Stomach (tissue), 9 donors: ENCODE data around the gene ACOT7. TPM values are rescaled to one million over a fixed set of nuclear protein-coding genes. Genes with fewer than 3 reads are reported as not detected.
"Not testable (repeated sequence)": the region's sequence is repeated elsewhere in the genome, so short reads cannot be mapped to it uniquely, and the experiment has no call there.

Experiments
- DNase-seq, 2 donors: peaks; one replicate each; pipeline versions ENCODE4 v3.0.0 to v3.0.0-alpha.2; 2013 to 2019
- H3K27ac ChIP-seq, 5 donors: fragments of 200-600 bp in 4 of 5; sonication (generic) in 4 of 5; one replicate each; pipeline ENCODE4 v1.5.1; 2013 to 2019; ENCODE audit warnings: mild to moderate bottlenecking in 1 of 5, moderate library complexity in 1 of 5
- H3K27me3 ChIP-seq, 3 donors: fragments of 200-600 bp; sonication (generic); one replicate each; pipeline ENCODE4 v1.5.1; 2017 to 2019; ENCODE audit warnings: mixed run types in 1 of 3
- H3K36me3 ChIP-seq, 4 donors: fragments of 200-600 bp; sonication (generic); 1 replicate in 3 of 4; 2 replicates in 1 of 4; pipeline ENCODE4 v1.5.1; 2016 to 2019
- H3K4me1 ChIP-seq, 4 donors: fragments of 200-600 bp; sonication (generic); one replicate each; pipeline ENCODE4 v1.5.1; 2016 to 2019
- H3K4me3 ChIP-seq, 4 donors: fragments of 200-600 bp; sonication (generic) in 3 of 4; one replicate each; pipeline ENCODE4 v1.5.1; 2016 to 2019; ENCODE audit warnings: mild to moderate bottlenecking in 1 of 4
- H3K9me3 ChIP-seq, 4 donors: fragments of 200-600 bp; sonication (generic); one replicate each; pipeline ENCODE4 v1.5.1; 2016 to 2019
- EP300 ChIP-seq: sonication (generic); formaldehyde crosslinking; IDR thresholded peaks from one replicate; pipeline ENCODE4 v1.6.1; 2017; ENCODE audit warnings: antibody characterized with exemption
- POLR2A ChIP-seq, 4 donors: fragments of 450-650 bp; IDR thresholded peaks; one replicate each; pipeline ENCODE4 v1.6.1; 2016; ENCODE audit warnings: antibody characterized with exemption in 4 of 4, control low read depth in 2 of 4, mild to moderate bottlenecking in 1 of 4, moderate library complexity in 1 of 4
- POLR2AphosphoS5 ChIP-seq, 3 donors: sonication (generic); formaldehyde crosslinking; IDR thresholded peaks; one replicate each; pipeline ENCODE4 v1.6.1; 2016; ENCODE audit warnings: antibody characterized with exemption in 3 of 3
- WGBS, 5 donors: extraction: QIAGEN DNeasy Blood & Tissue Kit in 3 of 5; methylation state at CpG; one replicate each; pipeline versions ENCODE4 v1.1.5 to v1.1.7; 2013 to 2018; 5-methylcytosine and 5-hydroxymethylcytosine counted together
- intact Hi-C: fragments of 100-400 bp; cut with DNase I; formaldehyde crosslinking; loops from one replicate; pipeline ENCODE4 v1.15.1; 2023; ENCODE audit warnings: low total_unique reads
- polyA plus RNA-seq, 3 donors: library from polyadenylated mRNA; stranded (reverse); fragments of 200-250 nt; gene quantifications; one replicate each; pipeline ENCODE4 v1.2.3, GENCODE V29; 2013
- total RNA-seq, 5 donors: library from RNA; depleted of rRNA; stranded (reverse); fragments of >200 nt; gene quantifications; one replicate each; pipeline versions ENCODE4 v1.1.0 to v1.2.3, GENCODE V29; 2014 to 2016
- TF ChIP-seq, protein P1 (sequence below), 7 experiments: fragments of 450-650 bp in 4 of 7; fragments of 200-600 bp in 3 of 7; sonication (generic) in 3 of 7; IDR thresholded peaks; one replicate each; pipeline ENCODE4 v1.5.1; 2016 to 2019; ENCODE audit warnings: antibody characterized with exemption in 7 of 7, control low read depth in 2 of 7, mild to moderate bottlenecking in 1 of 7
- donor health status: healthy with polysubstance abuse.
- donor health status: Bipolar disorder and iron deficiency.
- donor health status: healthy.

The ACOT7 gene
- total and polyA plus RNA-seq, 8 donors: 9.4 to 69.8 (median 19.4) TPM; not detected in 1

GRCh38 chr1:6308449-6308848 is 85.1 kb downstream of the ACOT7 start:
- Histone ChIP-seq H3K36me3 (peaks cover 0 to 2% (median 0%) of the 10 kb centered on the region in 4 donors), H3K9me3 (no peaks in the 10 kb centered on the region), H3K27me3 (no peaks in the 10 kb centered on the region), H3K27ac (no peak overlapping the region), H3K4me3 (no peak overlapping the region), H3K4me1 (no peaks in the 10 kb centered on the region)
- intact Hi-C loops: no loop called here
- WGBS, 5 donors: 90 to 97% (median 93%) methylated on average over 13 of the region's 13 CpGs
- no peak for TF ChIP-seq POLR2AphosphoS5 (IDR thresholded peaks at IDR 0.05)
- no peak for TF ChIP-seq POLR2A (IDR thresholded peaks at IDR 0.05)
- TF ChIP-seq, protein P1, sequence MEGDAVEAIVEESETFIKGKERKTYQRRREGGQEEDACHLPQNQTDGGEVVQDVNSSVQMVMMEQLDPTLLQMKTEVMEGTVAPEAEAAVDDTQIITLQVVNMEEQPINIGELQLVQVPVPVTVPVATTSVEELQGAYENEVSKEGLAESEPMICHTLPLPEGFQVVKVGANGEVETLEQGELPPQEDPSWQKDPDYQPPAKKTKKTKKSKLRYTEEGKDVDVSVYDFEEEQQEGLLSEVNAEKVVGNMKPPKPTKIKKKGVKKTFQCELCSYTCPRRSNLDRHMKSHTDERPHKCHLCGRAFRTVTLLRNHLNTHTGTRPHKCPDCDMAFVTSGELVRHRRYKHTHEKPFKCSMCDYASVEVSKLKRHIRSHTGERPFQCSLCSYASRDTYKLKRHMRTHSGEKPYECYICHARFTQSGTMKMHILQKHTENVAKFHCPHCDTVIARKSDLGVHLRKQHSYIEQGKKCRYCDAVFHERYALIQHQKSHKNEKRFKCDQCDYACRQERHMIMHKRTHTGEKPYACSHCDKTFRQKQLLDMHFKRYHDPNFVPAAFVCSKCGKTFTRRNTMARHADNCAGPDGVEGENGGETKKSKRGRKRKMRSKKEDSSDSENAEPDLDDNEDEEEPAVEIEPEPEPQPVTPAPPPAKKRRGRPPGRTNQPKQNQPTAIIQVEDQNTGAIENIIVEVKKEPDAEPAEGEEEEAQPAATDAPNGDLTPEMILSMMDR (IDR thresholded peaks at IDR 0.05): no peak
- TF ChIP-seq EP300: no peak
- DNase-seq: no peak

GRCh38 chr1:6307682-6308081 is 85.9 kb downstream of the ACOT7 start:
- H3K4me3 ChIP-seq, H3K9me3 ChIP-seq, H3K4me1 ChIP-seq, DNase-seq, H3K27me3 ChIP-seq, H3K27ac ChIP-seq, H3K36me3 ChIP-seq, intact Hi-C loops: not testable (repeated sequence)
- 83 to 95% (median 93%) methylated on average over 7 of the region's 7 CpGs for WGBS, 5 donors

GRCh38 chr1:6307099-6307498 is 86.5 kb downstream of the ACOT7 start:
- WGBS, 5 donors: 92 to 97% (median 94%) methylated on average over 15 of the region's 15 CpGs
- Histone ChIP-seq H3K36me3 (no peaks in the 10 kb centered on the region), H3K4me3 (no peak overlapping the region), H3K27me3 (no peaks in the 10 kb centered on the region), H3K9me3 (no peaks in the 10 kb centered on the region), H3K4me1 (no peaks in the 10 kb centered on the region), H3K27ac (no peak overlapping the region)
- no peak for TF ChIP-seq POLR2A (IDR thresholded peaks at IDR 0.05)
- TF ChIP-seq, protein P1 (IDR thresholded peaks at IDR 0.05): no peak
- DNase-seq: no peak
- intact Hi-C loops: no loop called here

GRCh38 chr1:6303397-6304012 is 90.1 kb downstream of the ACOT7 start:
- H3K4me3 ChIP-seq: no peak overlapping the region
- DNase-seq: peak in 1 of 2 donors; percentile 44
- TF ChIP-seq POLR2A (IDR thresholded peaks at IDR 0.05): no peak
- TF ChIP-seq EP300: no peak
- TF ChIP-seq POLR2AphosphoS5 (IDR thresholded peaks at IDR 0.05): no peak
- TF ChIP-seq, protein P1 (IDR thresholded peaks at IDR 0.05): no peak
- 90 to 94% (median 92%) methylated on average over 15 of the region's 15 CpGs for WGBS, 5 donors
- no peaks in the 10 kb centered on the region for H3K9me3 ChIP-seq
- H3K27ac ChIP-seq: no peak overlapping the region
- intact Hi-C loops: no loop called here
- H3K36me3 ChIP-seq: no peaks in the 10 kb centered on the region
- H3K4me1 ChIP-seq: no peaks in the 10 kb centered on the region
- no peaks in the 10 kb centered on the region for H3K27me3 ChIP-seq

GRCh38 chr1:6302568-6302967 is 91.0 kb downstream of the ACOT7 start:
- 75 to 81% (median 80%) methylated on average over 7 of the region's 7 CpGs for WGBS, 5 donors

More at GRCh38 chr1:6302568-6302967, 91.0 kb downstream of the ACOT7 start:
- H3K36me3 ChIP-seq: no peaks in the 10 kb centered on the region
- intact Hi-C loops: no loop called here
- DNase-seq: no peak
- H3K4me1 ChIP-seq: no peaks in the 10 kb centered on the region
- no peak for TF ChIP-seq POLR2AphosphoS5 (IDR thresholded peaks at IDR 0.05)
- TF ChIP-seq POLR2A (IDR thresholded peaks at IDR 0.05): no peak
- no peak for TF ChIP-seq EP300
- TF ChIP-seq, protein P1 (IDR thresholded peaks at IDR 0.05): no peak
- no peak overlapping the region for H3K27ac ChIP-seq
- H3K27me3 ChIP-seq: no peaks in the 10 kb centered on the region
- H3K4me3 ChIP-seq: no peak overlapping the region
- no peaks in the 10 kb centered on the region for H3K9me3 ChIP-seq
